ENCODE measurements around the gene DPM3.
A peak's percentile ranks its signal among the peaks of the same experiment; 100 is the strongest.

- TF ChIP-seq CTCF (conservative IDR thresholded peaks at IDR 0.05) (peak; percentile 46; the same call in 1 of the 2 replicates), EZH2 (IDR thresholded peaks at IDR 0.05; ENCODE audit: low read depth) (no peak)
Measured at GRCh38 chr1:155173478-155174323, 33.4 kb upstream of the DPM3 start, which contains the start of gene TRIM46.
